ENCODE data around the gene PDE4D. TPM values are rescaled to one million over a fixed set of nuclear protein-coding genes. Genes with fewer than 3 reads are reported as not detected.

The PDE4D gene
- total and polyA plus RNA-seq, 2 of the 4 experiments (the other 2 are of a cell fraction): 1.4 to 7.9 TPM

DNA sequence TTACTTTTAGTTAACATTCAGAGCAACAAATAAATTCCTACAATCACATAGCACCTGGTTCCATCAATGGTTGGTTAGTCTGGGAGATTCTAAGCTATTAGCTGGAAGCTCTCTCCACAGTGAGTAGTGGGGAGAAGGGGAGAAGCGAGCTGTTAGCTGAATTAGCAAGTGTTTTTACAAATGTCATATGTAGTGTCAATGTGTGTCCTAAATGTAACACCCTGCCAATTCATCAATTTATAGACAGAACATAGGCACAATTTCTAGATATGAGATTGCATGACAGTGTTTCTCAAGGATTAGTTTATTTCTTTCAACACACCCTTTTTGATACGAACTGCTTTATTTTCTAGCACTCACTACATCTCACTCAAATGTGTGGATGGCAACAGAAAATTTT lies 349.0 kb downstream of the PDE4D start:
- DNase-seq (no peak), ATAC-seq (ENCODE audit: low read depth) (no peak)
- no peak overlapping the region for H3K14ac ChIP-seq (replicated peaks; ENCODE audit: low read depth, low read length)
- H2AK5ac ChIP-seq (ENCODE audit: low read depth, low read length): no peak overlapping the region
- intact Hi-C loops (cut with micrococcal nuclease): no loop called here
- no peak overlapping the region for H3K4me3 ChIP-seq (ENCODE audit: insufficient read depth, low read depth, low read length)
- H3K18ac ChIP-seq (ENCODE audit: low read depth, low read length): no peak overlapping the region
- no peaks in the 10 kb centered on the region for H3K9me1 ChIP-seq (ENCODE audit: insufficient read depth, low read length)
- H2BK15ac ChIP-seq (ENCODE audit: low read depth, low read length): no peak overlapping the region
- H3K27me3 ChIP-seq (ENCODE audit: control insufficient read depth, insufficient read depth, low read length): no peaks in the 10 kb centered on the region
- no peak overlapping the region for H2AFZ ChIP-seq (replicated peaks; ENCODE audit: low read length, poor library complexity)
- no CpG with 5 or more reads among the region's 2 CpGs for WGBS, 2 experiments (ENCODE audit: extremely low coverage in 2 of 2, insufficient read length in 1 of 2)
- BruUV-seq (replicated peaks): no TSS peak
- no peaks in the 10 kb centered on the region for H3K36me3 ChIP-seq (ENCODE audit: control insufficient read depth, insufficient read depth, low read length)
- no peaks in the 10 kb centered on the region for H4K20me1 ChIP-seq (ENCODE audit: insufficient read depth, low read length)
- H3K27ac ChIP-seq (ENCODE audit: insufficient read depth, low read length): no peak overlapping the region
- H2AK9ac ChIP-seq (replicated peaks; ENCODE audit: low read depth, low read length, poor library complexity): no peak overlapping the region
- H4K8ac ChIP-seq (ENCODE audit: low read depth in 2 of 2, low read length in 2 of 2): no peak overlapping the region
- no peak overlapping the region for H4K5ac ChIP-seq (ENCODE audit: low read depth, low read length)
- no peak overlapping the region for H2BK20ac ChIP-seq (ENCODE audit: low read depth, low read length)
- H3K79me1 ChIP-seq (ENCODE audit: low read depth in 1 of 2, low read length in 2 of 2): no peaks in the 10 kb centered on the region
- H2BK120ac ChIP-seq (ENCODE audit: low read depth, low read length): no peak overlapping the region
- H2BK5ac ChIP-seq (ENCODE audit: low read depth, low read length, poor library complexity, severe bottlenecking): no peak overlapping the region
- dilution Hi-C loops (cut with HindIII; ENCODE audit: low sequenced_read_pairs, unreplicated experiment): no loop called here
- no peaks in the 10 kb centered on the region for H3K9me3 ChIP-seq (ENCODE audit: control insufficient read depth, insufficient read depth, low read length)
- no peak overlapping the region for H4K91ac ChIP-seq (ENCODE audit: insufficient read depth, low read depth, low read length)
- in situ Hi-C loops (cut with MboI; ENCODE audit: low sequenced_read_pairs): no loop called here
- H3K9ac ChIP-seq (ENCODE audit: low read depth, low read length): no peak overlapping the region
- no peak overlapping the region for H3K4ac ChIP-seq (ENCODE audit: low read depth, low read length)
- H3K4me1 ChIP-seq (ENCODE audit: control insufficient read depth, insufficient read depth, low read length): no peaks in the 10 kb centered on the region
- no peak overlapping the region for H3K4me2 ChIP-seq (ENCODE audit: low read depth, low read length)
- ChIA-PET POLR2A (ENCODE audit: unreplicated experiment) (no interaction called here), CTCF (no interaction called here)
- no peak overlapping the region for H3K56ac ChIP-seq (ENCODE audit: extremely low read depth, insufficient read depth, low read length)
- no peak overlapping the region for H3K23ac ChIP-seq (ENCODE audit: low read depth, low read length)
- TF ChIP-seq NFE2L2 (IDR thresholded peaks at IDR 0.05; ENCODE audit: low read depth, low read length) (no peak), MAZ (IDR thresholded peaks at IDR 0.05; ENCODE audit: borderline replicate concordance, low read depth, low read length) (no peak), BHLHE40 (IDR thresholded peaks at IDR 0.05; ENCODE audit: low read depth, low read length) (no peak), RFX5 (IDR thresholded peaks at IDR 0.05; ENCODE audit: low read depth, low read length) (no peak), CHD1 (IDR thresholded peaks at IDR 0.05; ENCODE audit: low read depth, low read length) (no peak), POLR2A (IDR thresholded peaks at IDR 0.05; ENCODE audit: low read depth, low read length) (no peak)
- TF ChIP-seq, protein P1, sequence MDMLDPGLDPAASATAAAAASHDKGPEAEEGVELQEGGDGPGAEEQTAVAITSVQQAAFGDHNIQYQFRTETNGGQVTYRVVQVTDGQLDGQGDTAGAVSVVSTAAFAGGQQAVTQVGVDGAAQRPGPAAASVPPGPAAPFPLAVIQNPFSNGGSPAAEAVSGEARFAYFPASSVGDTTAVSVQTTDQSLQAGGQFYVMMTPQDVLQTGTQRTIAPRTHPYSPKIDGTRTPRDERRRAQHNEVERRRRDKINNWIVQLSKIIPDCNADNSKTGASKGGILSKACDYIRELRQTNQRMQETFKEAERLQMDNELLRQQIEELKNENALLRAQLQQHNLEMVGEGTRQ (IDR thresholded peaks at IDR 0.05; ENCODE audit: low read depth, low read length): no peak

All from IMR-90 (cell line).